ENCODE results near the gene RAB6A.
"Not testable (repeated sequence)": the region's sequence is repeated elsewhere in the genome, so short reads cannot be mapped to it uniquely, and the experiment has no call there.

- not testable (repeated sequence) for TF ChIP-seq POLR2A, CTCF (IDR thresholded peaks at IDR 0.05)
These were observed 24.9 kb downstream of the RAB6A start for GRCh38 chr11:73735959-73736358.

Measured in sigmoid colon (tissue), 3 donors.